Peyer's patch (tissue), 4 donors: ENCODE data around the gene DCUN1D3. TPM values are rescaled to one million over a fixed set of nuclear protein-coding genes. Genes with fewer than 3 reads are reported as not detected.
"Not testable (repeated sequence)": the region's sequence is repeated elsewhere in the genome, so short reads cannot be mapped to it uniquely, and the experiment has no call there.

Source experiments
- DNase-seq, 3 donors: peaks; one replicate each; pipeline ENCODE4 v3.0.0-alpha.2; 2017 to 2019
- H3K27ac ChIP-seq, 4 donors: fragments of 200-600 bp; sonication (generic); one replicate each; pipeline ENCODE4 v1.5.1; 2016 to 2019
- H3K27me3 ChIP-seq, 2 donors: fragments of 200-600 bp; sonication (generic); one replicate each; pipeline ENCODE4 v1.5.1; 2019
- H3K36me3 ChIP-seq, 3 donors: fragments of 200-600 bp; sonication (generic); one replicate each; pipeline ENCODE4 v1.5.1; 2016 to 2019
- H3K4me1 ChIP-seq, 4 donors: fragments of 200-600 bp; sonication (generic); one replicate each; pipeline ENCODE4 v1.5.1; 2016 to 2019
- H3K4me3 ChIP-seq, 4 donors: fragments of 200-600 bp; sonication (generic); 1 replicate in 3 of 4; 2 replicates in 1 of 4; pipeline ENCODE4 v1.5.1; 2016 to 2019; ENCODE audit warnings: mild to moderate bottlenecking in 1 of 4
- H3K9me3 ChIP-seq, 4 donors: fragments of 200-600 bp; sonication (generic); one replicate each; pipeline ENCODE4 v1.5.1; 2016 to 2019; ENCODE audit warnings: mild to moderate bottlenecking in 1 of 4
- CTCF ChIP-seq, 6 experiments: fragments of 450-650 bp in 4 of 6; fragments of 200-600 bp in 2 of 6; sonication (generic) in 1 of 6; IDR thresholded peaks; one replicate each; pipeline ENCODE4 v1.5.1; 2017 to 2019; ENCODE audit warnings: antibody characterized with exemption in 6 of 6, mild to moderate bottlenecking in 3 of 6, moderate library complexity in 1 of 6
- POLR2A ChIP-seq, 2 donors: fragments of 450-650 bp; IDR thresholded peaks; one replicate each; pipeline ENCODE4 v1.5.1; 2017; ENCODE audit warnings: antibody characterized with exemption in 2 of 2, mild to moderate bottlenecking in 2 of 2, moderate library complexity in 2 of 2
- small RNA-seq, 2 donors: library from RNA; depleted of rRNA; stranded (forward); fragments of <200 nt; gene quantifications; one replicate each; pipeline ENCODE3, GENCODE V24; 2016
- total RNA-seq, 4 donors: library from RNA; depleted of rRNA; stranded (reverse); fragments of >200 nt; gene quantifications; one replicate each; pipeline ENCODE4 v1.1.0, GENCODE V29; 2016

DCUN1D3 gene
- total RNA-seq, 4 donors from 2014 or later = 6.5 to 12.2 (median 9.5) TPM

- H3K4me3 ChIP-seq = no peak overlapping the region
- H3K27ac ChIP-seq = no peak overlapping the region
- no peaks in the 10 kb centered on the region for H3K9me3 ChIP-seq
- H3K4me1 ChIP-seq = peaks cover 0 to 5% (median 0%) of the 10 kb centered on the region in 4 donors
- H3K27me3 ChIP-seq = no peaks in the 10 kb centered on the region
- DNase-seq = no peak
- TF ChIP-seq CTCF (IDR thresholded peaks at IDR 0.05) = no peak
- TF ChIP-seq POLR2A (IDR thresholded peaks at IDR 0.05) = no peak
- no peaks in the 10 kb centered on the region for H3K36me3 ChIP-seq
Measured at GRCh38 chr16:20807862-20808261, 92.3 kb downstream of the DCUN1D3 start.

- Histone ChIP-seq H3K4me1 (peaks cover 0 to 5% (median 0%) of the 10 kb centered on the region in 4 donors), H3K36me3 (peaks cover 0 to 10% (median 0%) of the 10 kb centered on the region in 3 donors), H3K27ac (peak within 1 kb of the TSS; percentile 80 to 93 (median 85)), H3K27me3 (no peaks in the 10 kb centered on the region), H3K9me3 (no peaks in the 10 kb centered on the region), H3K4me3 (peak within 1 kb of the TSS; percentile 54 to 90 (median 80))
- TF ChIP-seq CTCF (IDR thresholded peaks at IDR 0.05) (peak in 5 of 6 experiments; percentile 4 to 36 (median 29)), POLR2A (IDR thresholded peaks at IDR 0.05) (peak; percentile 51 to 58)
- DNase-seq = peak; percentile 80 to 94 (median 93)
Measured at GRCh38 chr16:20806168-20807050, 93.7 kb downstream of the DCUN1D3 start, which contains the start of the genes ERI2 and REXO5. ERI2 (minus strand) TSS chr16:20806472; CDS start chr16:20806430, 42 bp downstream. REXO5 (plus strand) TSS chr16:20806527; CDS start chr16:20806954, 427 bp downstream.

GRCh38 chr16:20805684-20806167 lies 94.4 kb downstream of the DCUN1D3 start:
- peak overlapping the region; percentile 80 to 93 (median 85) for H3K27ac ChIP-seq
- DNase-seq, H3K9me3 ChIP-seq, H3K4me1 ChIP-seq, H3K27me3 ChIP-seq: not testable (repeated sequence)
- H3K36me3 ChIP-seq = peaks cover 0 to 14% (median 0%) of the 10 kb centered on the region in 3 donors
- peak overlapping the region; percentile 54 to 90 (median 80) for H3K4me3 ChIP-seq

Small RNAs within 50 kb of the gene (small RNA-seq; reads per million reads assigned to genes)
- 0 reads per million in 2 donors for gene RF00618

Other genes starting within 250 kb of the DCUN1D3 start
- gene ACSM1, start 202.7 kb downstream of the DCUN1D3 start, total RNA-seq = not detected
- gene THUMPD1, start 158.5 kb downstream of the DCUN1D3 start, total RNA-seq = 10 to 100 TPM; 23.1 to 68.8 (median 49.1) TPM
- 10 to 100 TPM in 2 of 4 donors, 1 to 10 TPM in 2; 2.1 to 16.4 (median 11.7) TPM for gene ACSM3, start 136.3 kb downstream of the DCUN1D3 start, total RNA-seq
- gene ERI2, start 93.9 kb downstream of the DCUN1D3 start, total RNA-seq = 10 to 100 TPM in 3 of 4 donors, 1 to 10 TPM in 1; 9.1 to 28.2 (median 18.4) TPM
- gene REXO5, start 93.8 kb downstream of the DCUN1D3 start, total RNA-seq = 1 to 10 TPM; 2.3 to 3.6 (median 2.9) TPM
- gene LYRM1, start 413 bp upstream of the DCUN1D3 start, total RNA-seq = 10 to 100 TPM in 2 of 4 donors, 1 to 10 TPM in 2; 8.8 to 53.6 (median 13.2) TPM